Measurements from ENCODE around the gene RPIA.

- TF ChIP-seq CTCF (IDR thresholded peaks at IDR 0.05) (no peak), EZH2phosphoT487 (IDR thresholded peaks at IDR 0.05) (no peak), EZH2 (IDR thresholded peaks at IDR 0.05) (no peak)
Observed at GRCh38 chr2:88687384-88687783, 4.1 kb upstream of the RPIA start.
